Inflammatory macrophage treated with lipopolysaccharide for 4 hours (primary cell): ENCODE measurements around the gene POLR2L.

ENCODE experiments used
- DNase-seq: peaks from one replicate; pipeline ENCODE4 v3.0.0-alpha.2; 2020

The POLR2L gene

DNA sequence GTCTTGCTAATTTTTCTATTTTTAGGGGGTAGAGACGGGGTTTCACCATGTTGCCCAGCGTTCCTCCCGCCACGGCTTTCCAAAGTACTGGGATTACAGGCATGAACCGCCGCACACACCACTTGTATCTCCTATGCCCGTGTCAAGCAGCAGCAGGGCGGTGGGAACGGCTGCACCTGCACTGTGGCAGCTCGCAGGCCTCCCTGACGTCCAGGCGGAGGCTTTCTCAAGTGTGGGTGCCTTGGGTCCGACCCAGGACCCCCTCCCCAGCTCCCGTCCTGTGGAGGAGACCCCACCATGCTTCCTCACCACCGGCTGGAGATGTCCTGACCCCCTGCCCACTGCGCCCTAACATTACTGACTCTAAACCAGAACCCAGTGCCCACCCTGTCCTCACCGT lies 26.1 kb upstream of the POLR2L start:
- DNase-seq, result no peak

DNA sequence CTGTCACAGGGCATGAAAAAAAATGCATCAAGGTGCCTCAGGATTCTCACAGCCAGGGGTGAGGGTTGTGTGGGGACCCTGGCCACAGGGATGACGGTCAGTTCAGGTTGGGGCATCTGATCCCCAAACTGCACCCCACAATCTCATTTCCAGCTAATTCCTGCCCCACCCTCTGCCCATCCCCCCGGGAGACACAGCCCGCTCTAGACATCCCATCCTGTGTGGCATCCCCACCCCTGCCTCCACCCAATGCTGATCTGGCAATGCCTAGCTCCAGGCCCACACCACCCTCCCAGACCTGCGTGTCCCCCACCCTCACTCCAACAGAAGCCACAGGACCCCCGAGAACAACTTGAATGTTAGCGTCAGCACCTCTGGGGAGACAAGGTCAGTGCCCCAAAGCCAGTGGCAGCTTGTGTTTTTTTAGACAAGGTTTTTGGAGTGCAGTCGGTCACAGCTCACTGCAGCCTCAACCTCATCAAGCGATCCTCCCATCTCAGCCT lies 25.6 kb upstream of the POLR2L start:
- DNase-seq, result no peak

DNA sequence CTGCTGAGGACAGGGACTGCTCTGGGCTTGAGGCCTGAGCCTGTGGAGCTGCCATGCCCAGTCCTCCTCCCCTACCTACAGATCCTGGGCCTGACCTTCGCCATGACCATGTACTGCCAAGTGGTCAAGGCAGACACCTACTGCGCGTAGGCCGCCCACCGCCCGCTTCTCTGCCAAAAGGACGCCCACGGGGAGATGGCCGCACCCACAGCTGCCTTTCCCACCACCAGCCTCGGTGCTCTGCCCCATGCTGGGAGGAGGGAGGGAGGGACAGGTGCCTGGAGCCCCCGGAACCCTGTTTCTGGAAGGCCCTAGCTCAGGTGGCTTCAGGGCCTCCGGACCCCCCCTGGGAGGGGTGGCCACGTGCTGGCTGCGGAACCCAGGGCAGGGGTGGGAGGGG lies 24.2 kb upstream of the POLR2L start:
- no peak for DNase-seq

DNA sequence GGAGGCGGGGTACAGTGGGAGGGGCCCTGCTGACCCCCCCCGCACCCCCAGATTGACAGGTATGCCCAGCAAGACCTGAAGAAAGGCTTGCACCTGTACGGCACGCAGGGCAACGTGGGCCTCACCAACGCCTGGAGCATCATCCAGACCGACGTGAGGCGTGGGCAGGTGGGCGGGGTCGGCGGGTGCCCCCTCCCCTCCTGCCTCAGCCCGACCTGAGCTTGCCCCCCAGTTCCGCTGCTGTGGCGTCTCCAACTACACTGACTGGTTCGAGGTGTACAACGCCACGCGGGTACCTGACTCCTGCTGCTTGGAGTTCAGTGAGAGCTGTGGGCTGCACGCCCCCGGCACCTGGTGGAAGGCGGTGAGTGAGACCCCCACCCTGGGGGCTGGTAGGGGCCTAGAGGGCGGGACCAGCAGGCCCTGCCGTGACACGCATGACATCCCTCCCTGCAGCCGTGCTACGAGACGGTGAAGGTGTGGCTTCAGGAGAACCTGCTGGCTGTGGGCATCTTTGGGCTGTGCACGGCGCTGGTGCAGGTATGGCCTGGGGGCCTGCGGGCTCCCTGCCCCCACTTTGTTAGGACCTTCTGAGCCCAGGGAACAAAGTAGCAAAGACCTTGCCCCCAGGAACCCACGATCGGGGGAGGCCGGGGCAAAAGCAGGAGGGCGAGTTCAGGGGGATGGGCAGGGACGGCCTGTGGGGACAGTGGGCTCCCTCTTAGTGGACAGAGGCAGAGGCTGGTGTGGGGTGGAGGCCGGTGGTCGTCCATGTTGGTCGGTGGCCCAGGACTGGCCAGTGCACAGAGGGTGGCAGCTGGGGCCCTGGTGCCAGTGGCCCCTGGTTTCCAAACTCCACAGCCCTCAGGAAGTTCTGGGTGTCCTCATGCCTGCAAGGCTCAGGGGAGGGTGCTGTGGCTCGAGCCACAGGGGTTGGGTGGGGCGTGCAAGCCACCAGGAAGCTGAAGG lies 23.4 kb upstream of the POLR2L start:
- DNase-seq, result no peak

DNA sequence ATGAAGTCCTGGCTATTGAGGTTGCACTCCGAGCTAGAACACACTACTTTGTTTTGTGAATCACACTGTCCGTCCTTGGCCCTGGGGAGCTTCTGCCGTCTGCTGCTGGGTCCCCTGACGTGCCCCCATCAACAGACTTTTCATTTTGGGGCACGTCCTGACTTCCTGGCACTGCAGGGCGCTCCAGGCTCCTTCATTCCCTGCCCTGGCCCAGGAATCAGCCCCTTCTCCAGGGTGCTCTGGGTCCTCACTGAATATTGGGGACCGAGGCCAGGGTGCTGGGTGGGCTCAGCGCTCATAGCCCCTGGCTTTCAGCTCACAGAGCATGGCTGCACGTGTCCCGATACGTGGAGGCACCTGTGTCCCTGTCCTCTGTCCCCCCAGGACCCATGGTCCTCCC lies 22.6 kb upstream of the POLR2L start:
- no peak for DNase-seq

DNA sequence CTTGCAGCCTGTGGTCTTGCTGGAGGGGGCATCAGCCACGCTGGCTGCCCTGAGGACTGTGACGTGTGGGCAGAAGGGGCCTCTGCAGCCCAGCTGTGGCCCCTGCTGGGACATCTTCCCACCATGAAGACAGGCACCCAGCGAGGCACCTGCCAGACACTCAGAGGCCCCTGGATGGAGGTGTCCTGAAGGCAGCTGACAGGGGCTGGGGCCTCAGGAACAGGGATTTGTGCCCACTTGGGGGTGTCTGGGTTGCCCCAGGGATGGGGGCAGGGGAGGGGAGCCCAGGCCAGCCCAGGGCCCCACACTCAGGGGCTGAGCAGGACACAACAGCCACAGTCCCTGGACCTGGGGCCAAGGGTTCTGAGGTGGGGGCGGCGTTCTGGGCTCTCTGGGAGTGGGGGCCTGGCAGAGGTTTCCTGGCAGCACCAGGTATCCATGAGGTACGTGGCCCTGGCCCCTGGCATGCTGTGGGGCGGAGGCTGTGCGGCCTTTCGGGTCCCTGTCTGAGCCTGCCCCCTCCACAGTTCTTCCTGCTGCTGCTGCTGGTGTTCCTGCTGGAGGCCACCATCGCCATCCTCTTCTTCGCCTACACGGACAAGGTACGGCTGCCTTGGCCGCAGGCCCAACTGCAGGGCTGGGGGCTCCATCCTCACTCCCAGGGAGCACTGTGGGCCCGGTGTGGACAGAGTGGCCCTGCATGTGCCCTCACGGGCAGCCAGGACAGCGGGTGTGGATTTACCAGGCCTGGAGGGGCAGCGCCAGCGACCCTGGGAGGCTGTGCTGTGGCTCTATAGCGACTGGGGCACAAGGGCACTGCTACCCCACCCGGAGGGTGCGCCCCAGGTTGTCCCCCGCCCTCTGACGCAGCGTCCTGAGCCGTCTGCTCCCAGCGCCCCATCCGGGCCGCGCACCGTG lies 21.8 kb upstream of the POLR2L start:
- no peak for DNase-seq

DNA sequence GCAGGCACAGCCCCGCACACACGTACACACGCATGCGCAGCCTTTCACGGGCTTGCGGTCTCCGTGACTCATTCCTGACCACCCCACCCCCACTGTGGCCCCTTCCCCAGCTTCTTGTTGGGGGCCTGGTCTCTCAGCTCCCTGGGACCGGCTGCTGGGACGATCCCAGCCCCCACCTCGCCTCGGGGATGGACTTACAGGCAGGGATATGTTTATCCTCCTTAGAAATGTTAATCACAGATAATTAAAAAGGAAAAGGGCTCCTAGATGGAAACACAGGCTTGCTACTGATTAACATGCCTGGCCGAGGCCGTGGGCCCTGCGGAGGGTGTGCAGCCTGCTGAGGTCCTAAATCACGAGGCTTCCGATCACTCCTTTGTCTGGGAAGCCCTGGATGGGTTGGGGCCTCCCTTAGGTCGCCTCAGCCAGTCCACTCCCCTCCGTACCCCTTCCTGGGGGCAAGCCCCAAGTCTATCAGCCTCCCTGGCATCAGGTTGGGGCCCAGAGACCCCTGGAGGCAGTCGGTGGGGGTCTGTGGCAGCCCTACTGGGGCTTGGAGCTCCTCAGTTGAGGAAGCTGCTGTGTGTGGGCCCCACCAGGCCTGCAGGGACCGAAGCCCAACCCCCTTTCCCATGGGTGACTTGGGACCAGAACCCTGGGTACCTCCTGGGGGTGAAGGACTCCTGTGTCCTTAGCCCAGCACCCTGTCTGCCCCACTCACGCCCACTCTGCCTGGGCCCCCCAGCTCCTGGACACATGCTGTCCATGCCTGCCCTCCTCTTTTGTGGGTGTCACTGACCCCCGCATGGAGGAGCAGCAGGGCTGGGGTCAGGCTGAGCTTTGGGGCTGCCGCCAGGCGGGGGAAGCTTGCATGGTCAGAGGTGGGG lies 20.9 kb upstream of the POLR2L start:
- DNase-seq, result no peak

DNA sequence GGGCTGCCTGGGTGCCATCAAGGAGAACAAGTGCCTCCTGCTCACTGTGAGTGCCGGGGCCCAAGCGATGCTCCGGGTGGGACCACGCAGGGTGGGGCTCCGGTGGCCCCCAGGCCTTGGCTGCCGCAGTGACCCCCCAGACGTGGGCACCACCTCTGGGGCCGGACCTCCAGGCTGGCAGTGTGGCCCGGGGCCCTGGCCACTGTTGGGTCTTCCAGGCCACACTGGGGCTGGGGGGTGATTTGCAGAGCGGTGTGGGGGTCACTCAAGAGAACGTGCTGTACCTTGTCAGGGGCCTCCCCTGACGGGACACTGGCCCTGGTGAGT lies 20.3 kb upstream of the POLR2L start:
- DNase-seq, result no peak

DNA sequence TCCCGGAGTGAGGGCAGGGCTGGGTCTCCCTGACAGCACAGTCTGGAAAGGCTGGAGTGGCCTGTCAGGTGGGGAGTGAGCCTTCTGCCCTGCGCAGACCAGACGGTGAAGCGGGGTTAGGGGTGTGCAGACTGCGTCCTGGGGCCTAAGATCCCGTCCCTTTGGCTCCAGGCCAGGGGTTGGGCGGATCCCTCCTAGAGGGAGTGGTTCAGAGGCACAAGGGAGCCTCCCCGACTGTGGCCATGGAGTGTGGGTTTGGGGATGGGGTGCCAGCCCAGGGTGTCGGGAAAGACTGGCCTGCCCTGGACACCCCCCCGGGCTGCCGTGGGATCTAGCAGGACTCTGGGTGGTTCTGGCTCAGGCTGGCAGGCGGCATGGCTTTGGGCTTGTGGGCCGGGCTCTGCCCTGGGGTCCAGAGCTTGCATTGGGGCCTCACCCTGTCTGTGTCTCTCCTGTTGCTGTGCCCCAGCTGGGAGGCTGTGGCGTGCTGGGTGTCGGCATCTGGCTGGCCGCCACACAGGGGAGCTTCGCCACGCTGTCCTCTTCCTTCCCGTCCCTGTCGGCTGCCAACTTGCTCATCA lies 19.8 kb upstream of the POLR2L start:
- DNase-seq, result no peak

DNA sequence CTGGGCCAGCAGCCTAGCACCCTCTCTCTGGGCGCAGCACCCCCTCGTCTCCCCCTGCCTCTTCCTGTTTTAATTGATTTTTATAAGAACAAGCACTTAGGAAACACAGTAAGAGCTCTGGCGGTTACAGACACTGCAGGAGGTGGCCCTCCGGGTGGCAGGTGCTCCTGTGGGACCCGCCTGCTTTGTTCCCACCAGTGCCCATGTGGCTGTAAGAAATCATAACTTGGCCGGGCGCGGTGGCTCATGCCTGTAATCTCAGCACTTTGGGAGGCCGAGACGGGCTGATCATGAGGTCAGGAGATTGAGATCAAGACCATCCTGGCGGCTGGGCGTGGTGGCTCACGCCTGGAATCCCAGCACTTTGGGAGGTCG lies 18.8 kb upstream of the POLR2L start:
- no peak for DNase-seq

DNA sequence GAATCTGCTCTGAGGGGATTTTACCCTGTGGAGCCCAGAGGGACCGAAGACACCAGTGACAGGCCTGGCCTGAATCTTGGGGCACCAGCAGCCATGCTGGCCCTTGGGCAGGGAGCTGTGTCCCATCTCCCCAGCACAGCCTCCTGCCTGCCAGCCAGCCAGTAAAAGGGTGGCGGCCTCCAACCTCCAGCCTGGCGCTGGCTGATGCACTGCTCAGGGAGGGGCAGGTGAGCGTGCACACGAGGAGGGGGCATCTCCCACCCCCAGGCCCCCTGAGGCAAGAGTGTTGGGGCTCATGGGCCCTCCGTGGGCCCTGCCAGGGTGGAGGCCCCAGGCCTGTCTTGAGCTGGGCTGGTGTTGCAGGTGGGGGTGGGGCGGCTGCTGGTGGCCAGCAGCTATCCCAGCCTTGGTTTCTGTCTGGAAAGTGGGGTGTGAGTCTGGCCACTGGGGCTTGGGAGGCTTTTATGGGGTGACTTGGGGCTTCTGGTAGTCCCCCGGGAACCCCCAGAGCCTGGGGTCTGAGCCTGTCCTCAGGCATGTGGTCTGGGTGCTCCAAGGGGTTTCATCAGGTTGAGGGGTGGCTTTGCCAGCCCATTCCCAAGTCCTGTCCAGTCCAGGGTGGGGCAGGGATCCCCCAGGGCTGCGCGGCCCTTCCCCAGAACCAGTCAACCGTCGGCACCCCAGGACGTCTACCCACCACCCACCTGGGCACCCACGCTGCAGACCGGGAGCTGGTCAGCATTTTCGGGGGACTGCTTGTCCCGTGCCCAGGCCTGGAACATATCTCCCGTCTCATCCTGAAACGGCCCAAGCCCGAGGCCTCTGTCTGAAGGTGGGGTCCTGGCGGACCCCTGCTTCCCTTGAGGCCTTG lies 18.1 kb upstream of the POLR2L start:
- no peak for DNase-seq

DNA sequence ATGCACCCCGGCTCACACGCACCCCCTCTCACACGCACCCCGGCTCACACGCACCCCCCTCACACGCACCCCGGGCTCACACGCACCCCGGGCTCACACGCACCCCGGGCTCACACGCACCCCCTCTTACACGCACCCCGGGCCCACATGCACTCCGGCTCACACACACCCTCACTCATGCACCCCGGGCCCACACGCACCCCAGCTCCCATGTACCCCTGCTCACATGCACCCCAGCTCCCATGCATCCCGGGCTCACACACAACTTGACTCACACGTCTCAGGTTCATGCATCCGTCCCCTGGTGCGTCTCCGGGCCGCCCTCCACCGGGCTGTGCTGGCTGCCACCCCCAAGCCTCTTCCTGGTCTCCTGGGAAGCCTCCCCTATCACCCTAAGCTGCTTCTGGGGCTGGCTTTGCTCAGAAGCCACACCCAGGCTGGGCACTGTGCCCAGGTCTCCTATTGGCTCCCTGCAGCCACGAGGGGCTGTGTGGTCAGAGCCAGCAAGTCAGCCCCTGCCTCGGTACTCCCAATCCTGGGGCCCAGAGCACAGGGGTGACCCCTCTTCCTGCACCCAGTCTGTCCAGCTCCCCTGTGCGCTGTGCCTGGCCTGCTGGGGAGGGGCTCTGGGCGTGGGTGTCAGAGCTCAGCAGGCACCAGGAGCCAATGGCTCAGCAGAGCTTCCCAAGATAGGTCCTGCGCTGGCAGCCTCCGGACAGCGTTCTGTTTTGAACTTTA lies 17.2 kb upstream of the POLR2L start:
- DNase-seq, result no peak

DNA sequence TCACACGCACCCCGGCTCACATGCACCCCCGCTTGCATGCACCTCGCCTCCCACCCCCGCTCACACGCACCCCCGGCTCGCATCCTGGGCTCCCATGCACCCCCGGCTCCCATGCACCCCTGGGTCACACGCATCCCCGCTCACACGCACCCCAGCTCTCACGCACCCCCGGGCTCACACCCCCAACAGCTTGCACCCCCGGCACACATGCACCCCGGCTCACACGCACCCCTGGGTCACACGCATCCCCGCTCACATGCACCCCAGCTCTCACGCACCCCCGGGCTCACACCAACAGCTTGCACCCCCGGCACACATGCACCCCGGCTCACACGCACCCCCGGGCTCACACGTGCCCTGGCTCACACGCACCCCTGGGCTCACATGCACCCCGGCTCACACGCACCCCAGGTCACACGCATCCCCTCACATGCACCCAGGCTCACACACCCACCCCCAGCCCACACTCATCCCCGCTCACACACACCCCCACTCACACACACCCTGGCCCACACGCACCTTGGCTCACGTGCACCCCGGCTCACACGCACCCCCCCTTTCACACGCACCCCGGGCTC lies 16.5 kb upstream of the POLR2L start:
- DNase-seq, result no peak

DNA sequence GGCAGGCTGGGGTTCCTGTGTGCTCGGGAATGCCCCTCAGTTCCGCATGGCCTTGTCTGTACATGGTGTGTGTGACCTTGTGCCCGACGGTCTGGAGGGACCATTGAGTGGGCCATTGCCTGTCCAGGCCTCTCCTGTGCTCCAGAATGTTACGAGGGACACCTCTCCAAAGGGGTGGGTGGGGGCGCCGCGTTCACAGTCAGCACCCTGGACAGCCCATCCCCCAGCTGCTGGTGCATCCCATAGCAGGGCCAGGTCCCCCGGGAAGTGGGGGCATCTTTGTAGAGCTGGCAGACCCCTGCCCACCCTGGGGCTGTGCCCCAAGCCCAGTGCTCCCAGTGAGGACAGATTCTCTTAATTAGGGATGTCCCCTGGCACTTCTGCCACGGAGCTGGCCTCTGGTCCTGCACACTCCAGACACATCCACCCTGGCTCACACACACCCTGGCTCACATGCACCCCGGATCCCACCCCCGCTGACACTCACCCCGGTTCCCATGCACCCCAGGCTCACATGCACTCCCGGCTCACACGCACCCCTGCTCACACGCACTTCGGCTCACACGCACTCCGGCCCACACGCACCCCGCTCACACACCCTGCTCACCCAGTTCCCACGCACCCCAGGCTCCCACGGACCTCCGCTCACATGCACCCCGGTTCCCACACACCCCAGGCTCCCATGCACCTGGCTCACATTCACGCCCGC lies 15.9 kb upstream of the POLR2L start:
- DNase-seq, result no peak

DNA sequence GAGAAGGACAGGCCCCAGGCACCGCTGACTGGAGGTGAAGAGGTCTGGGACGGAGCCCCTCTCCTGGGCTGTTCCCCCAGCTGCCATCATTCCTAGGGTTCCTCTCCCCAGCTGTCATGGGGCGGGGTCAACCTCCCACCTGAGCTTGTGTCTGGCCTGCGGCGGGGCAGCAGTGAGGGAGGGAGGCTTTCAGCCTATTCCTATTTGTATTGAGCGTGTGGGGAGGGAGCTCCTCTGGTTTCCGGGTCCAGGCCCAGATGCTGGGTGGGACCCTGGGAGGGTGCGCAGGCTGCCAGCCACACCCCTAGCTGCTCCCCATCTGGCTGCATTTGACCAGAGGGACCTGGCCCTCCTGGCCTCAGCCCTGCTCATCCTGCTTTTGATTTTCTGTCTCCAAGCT lies 14.1 kb upstream of the POLR2L start:
- no peak for DNase-seq

DNA sequence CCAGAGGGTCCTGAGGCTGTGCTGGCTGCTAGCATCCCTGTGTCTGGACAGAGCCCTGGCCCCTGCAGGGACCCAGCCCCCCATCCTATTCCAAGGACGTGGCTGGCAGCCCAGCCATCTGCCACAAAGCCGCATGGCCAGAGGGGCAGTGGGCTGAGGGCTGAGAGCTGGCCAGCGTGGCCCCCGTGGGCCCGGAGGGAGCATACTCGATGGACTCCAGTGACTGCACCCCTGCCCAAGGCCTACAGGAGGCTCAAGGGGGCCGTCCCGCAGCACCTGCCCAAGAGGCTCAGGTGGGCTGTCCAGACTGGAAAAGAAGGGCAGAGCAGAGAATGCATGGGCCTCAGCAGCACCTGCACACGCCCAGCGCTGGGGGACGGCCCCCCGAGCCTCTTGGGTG lies 13.5 kb upstream of the POLR2L start:
- no peak for DNase-seq

DNA sequence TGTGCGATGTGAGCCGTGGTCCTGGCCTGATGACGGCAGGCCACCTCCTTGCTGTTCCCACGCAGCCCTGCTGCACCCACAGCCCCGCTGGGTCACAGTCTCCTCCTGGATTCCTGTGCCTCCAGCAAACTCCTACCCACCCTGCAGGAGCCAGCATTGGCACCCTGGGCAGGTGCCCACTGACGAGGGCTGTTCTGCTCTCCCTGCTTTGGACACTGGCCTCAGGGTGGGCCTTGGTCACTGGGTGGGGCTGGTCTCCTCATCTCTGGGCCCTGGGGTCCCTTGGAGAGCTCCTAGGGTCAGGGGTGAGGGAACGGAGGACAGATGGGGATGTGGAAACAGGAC lies 13.0 kb upstream of the POLR2L start:
- DNase-seq, result no peak

DNA sequence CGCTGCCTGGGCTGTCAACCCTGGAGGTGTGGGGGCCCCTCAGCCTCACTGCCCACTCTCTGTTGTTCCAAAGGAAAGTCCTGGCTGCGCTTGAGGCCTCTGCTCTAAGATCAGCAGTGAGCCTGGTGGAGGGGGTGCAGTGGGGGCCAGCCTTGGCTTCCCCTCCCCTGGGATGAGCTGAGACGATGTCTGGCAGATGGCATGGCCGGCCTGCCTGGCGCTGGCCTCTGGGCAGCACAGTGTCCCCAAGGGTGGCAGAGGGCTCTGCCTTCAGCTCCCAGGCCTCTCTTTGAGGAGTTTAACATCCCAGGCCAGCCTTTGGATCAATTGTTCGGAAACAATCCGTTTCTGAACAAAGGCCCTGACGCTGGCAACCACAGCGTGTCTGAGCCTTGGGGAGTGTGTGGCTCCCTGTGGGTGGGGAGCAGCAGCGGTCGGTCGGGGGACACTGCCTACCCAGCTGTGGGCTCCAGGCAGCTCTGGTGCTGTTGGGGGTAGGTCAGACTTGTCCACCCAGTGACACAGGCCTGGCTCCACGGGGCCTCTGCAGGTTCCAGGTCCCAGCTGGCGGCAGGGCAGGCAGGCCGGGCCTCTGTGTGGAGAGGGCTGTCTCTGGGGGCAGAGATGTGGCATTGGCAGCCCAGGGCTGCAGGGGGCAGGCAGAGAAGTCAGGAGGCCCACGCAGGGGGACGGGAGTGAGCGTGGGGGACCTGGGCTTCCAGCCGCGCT lies 12.4 kb upstream of the POLR2L start:
- no peak for DNase-seq
